Prostate gland (tissue), 2 donors: Measurements from ENCODE around the gene SNUPN. TPM values are rescaled to one million over a fixed set of nuclear protein-coding genes. Genes with fewer than 3 reads are reported as not detected.

Source experiments
- DNase-seq: peaks from one replicate; pipeline ENCODE4 v3.0.0-alpha.2; 2019; ENCODE audit warnings: low spot score
- H3K27ac ChIP-seq, 2 donors: fragments of 200-600 bp; sonication (generic); 2 replicates each; pipeline ENCODE4 v1.5.1; 2017 to 2019
- H3K27me3 ChIP-seq: fragments of 200-600 bp; sonication (generic); replicated peaks from 2 replicates; pipeline ENCODE4 v1.5.1; 2019; ENCODE audit not compliant: insufficient read depth
- H3K36me3 ChIP-seq, 2 donors: fragments of 200-600 bp; sonication (generic); 1 replicate in 1 of 2; 2 replicates in 1 of 2; pipeline versions ENCODE4 v1.5.1 to v1.8.1; 2017 to 2019
- H3K4me1 ChIP-seq: fragments of 200-600 bp; sonication (generic); replicated peaks from 2 replicates; pipeline ENCODE4 v1.5.1; 2019
- H3K4me3 ChIP-seq, 2 donors: fragments of 200-600 bp; sonication (generic); 2 replicates each; pipeline ENCODE4 v1.5.1; 2017 to 2019
- H3K9me3 ChIP-seq: fragments of 200-600 bp; sonication (generic); 2 replicates; pipeline ENCODE4 v1.5.1; 2017
- POLR2A ChIP-seq: fragments of 450-650 bp; IDR thresholded peaks from one replicate; pipeline ENCODE4 v1.6.1; 2016; ENCODE audit warnings: antibody characterized with exemption, mild to moderate bottlenecking
- POLR2AphosphoS5 ChIP-seq: sonication (generic); formaldehyde crosslinking; IDR thresholded peaks from one replicate; pipeline ENCODE4 v1.6.1; 2017; ENCODE audit warnings: antibody characterized with exemption
- WGBS: methylation state at CpG from one replicate; pipeline ENCODE4 v1.1.5; 2018; 5-methylcytosine and 5-hydroxymethylcytosine counted together
- intact Hi-C: fragments of 100-400 bp; cut with DNase I; formaldehyde crosslinking; loops from one replicate; pipeline ENCODE4 v1.14.2; 2022
- total RNA-seq, 2 donors: library from RNA; depleted of rRNA; stranded (reverse); fragments of >200 nt; gene quantifications; one replicate each; pipeline ENCODE4 v1.1.0, GENCODE V29; 2016
- TF ChIP-seq, protein P1 (sequence below), 4 experiments: fragments of 200-600 bp in 2 of 4; fragments of 450-650 bp in 2 of 4; sonication (generic) in 2 of 4; IDR thresholded peaks; 1 replicate in 3 of 4; 2 replicates in 1 of 4; pipeline ENCODE4 v1.5.1; 2016 to 2019; ENCODE audit warnings: antibody characterized with exemption in 4 of 4, mild to moderate bottlenecking in 2 of 4, moderate library complexity in 2 of 4

The SNUPN gene
- total RNA-seq, 2 donors from 2014 or later, result 17.7 to 21.6 TPM

DNA sequence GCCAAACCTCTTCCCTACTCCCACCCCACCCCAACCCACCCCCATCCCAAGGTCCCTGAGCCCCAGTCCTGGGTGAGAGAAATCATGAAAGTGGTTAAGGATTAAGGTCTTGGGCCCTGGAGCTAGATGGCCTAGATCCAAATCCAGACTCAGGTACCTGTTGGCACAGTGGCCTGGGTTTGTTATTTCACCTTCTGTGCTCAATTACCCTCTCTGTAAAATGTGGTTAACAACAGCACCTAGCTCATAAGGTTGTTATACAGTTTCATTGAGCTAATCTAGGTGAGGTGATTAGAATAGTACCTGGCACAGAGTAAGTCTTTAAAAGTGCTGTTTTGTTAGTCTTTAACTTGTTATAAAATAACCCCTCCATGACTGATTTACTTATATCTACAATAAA is 6.4 kb upstream of the SNUPN start:
- Histone ChIP-seq H3K4me1 (no peaks in the 10 kb centered on the region), H3K4me3 (no peak overlapping the region), H3K27me3 (no peaks in the 10 kb centered on the region), H3K27ac (no peak overlapping the region), H3K9me3 (no peaks in the 10 kb centered on the region), H3K36me3 (no peaks in the 10 kb centered on the region)
- TF ChIP-seq POLR2A, result no peak
- TF ChIP-seq POLR2AphosphoS5, result no peak
- TF ChIP-seq, protein P1, sequence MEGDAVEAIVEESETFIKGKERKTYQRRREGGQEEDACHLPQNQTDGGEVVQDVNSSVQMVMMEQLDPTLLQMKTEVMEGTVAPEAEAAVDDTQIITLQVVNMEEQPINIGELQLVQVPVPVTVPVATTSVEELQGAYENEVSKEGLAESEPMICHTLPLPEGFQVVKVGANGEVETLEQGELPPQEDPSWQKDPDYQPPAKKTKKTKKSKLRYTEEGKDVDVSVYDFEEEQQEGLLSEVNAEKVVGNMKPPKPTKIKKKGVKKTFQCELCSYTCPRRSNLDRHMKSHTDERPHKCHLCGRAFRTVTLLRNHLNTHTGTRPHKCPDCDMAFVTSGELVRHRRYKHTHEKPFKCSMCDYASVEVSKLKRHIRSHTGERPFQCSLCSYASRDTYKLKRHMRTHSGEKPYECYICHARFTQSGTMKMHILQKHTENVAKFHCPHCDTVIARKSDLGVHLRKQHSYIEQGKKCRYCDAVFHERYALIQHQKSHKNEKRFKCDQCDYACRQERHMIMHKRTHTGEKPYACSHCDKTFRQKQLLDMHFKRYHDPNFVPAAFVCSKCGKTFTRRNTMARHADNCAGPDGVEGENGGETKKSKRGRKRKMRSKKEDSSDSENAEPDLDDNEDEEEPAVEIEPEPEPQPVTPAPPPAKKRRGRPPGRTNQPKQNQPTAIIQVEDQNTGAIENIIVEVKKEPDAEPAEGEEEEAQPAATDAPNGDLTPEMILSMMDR (IDR thresholded peaks at IDR 0.05), result no peak
- no peak for DNase-seq
- intact Hi-C loops, result no loop called here

DNA sequence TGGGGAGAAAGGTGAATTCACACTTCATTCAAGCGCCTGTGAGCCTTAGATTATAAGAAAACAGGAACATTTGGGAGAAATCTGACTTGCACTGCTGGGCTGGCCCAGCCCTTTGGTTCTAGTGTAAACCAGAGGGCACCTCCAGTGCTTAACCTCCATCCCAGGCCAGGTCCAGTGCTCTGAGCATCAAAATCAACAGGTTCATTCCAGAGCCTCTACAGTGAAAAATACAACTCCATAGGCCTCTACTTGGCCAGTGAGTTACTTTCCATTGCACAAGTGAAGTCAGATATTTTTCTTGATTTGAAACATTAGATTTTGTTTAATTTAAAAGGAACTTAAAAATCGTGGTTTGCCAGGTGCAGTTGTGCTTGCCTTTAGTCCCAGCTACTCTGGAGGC is 3.0 kb downstream of the SNUPN start:
- Histone ChIP-seq H3K9me3 (no peaks in the 10 kb centered on the region), H3K27me3 (no peaks in the 10 kb centered on the region), H3K27ac (no peak overlapping the region), H3K4me3 (no peak overlapping the region), H3K36me3 (no peaks in the 10 kb centered on the region), H3K4me1 (peaks cover 3% of the 10 kb centered on the region)
- DNase-seq, result no peak
- intact Hi-C loops, result loop anchor here (5.0 kb wide), 1 partner anchor 90 kb away; no protein-coding TSS in a partner anchor
- WGBS, result 74% methylated on average over 2 of the region's 2 CpGs
- TF ChIP-seq POLR2AphosphoS5 (no peak), POLR2A (no peak)
- TF ChIP-seq, protein P1 (IDR thresholded peaks at IDR 0.05), result no peak

DNA sequence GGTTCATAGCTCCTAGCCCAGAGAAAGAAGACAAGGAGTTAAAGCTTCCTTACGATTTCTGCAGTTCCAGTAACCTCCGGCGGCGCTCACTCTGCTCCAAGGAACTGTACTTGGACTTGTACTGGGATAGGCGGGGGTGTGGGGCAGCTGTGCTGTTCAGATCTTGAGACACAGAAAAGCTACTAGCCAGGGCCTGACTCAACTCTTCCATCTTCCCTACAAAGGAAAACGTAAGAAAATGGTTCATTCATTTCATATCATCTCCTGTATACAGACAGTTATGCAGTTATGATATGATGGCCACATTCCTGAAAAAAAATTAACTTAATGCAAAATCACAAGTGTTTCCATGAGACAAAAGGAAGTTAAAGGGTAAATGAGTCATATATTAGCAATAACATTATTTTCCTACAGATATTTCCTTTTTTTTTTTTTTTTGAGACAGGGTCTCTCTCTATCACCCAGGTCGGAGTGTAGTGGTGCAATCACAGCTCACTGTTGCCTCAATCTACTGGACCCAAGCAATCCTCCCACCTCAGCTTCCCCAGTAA is 4.6 kb downstream of the SNUPN start:
- intact Hi-C loops, result loop anchor here (5.0 kb wide), 1 partner anchor 89 kb away; no protein-coding TSS in a partner anchor
- WGBS, result 57% methylated on average over 7 of the region's 7 CpGs

DNA sequence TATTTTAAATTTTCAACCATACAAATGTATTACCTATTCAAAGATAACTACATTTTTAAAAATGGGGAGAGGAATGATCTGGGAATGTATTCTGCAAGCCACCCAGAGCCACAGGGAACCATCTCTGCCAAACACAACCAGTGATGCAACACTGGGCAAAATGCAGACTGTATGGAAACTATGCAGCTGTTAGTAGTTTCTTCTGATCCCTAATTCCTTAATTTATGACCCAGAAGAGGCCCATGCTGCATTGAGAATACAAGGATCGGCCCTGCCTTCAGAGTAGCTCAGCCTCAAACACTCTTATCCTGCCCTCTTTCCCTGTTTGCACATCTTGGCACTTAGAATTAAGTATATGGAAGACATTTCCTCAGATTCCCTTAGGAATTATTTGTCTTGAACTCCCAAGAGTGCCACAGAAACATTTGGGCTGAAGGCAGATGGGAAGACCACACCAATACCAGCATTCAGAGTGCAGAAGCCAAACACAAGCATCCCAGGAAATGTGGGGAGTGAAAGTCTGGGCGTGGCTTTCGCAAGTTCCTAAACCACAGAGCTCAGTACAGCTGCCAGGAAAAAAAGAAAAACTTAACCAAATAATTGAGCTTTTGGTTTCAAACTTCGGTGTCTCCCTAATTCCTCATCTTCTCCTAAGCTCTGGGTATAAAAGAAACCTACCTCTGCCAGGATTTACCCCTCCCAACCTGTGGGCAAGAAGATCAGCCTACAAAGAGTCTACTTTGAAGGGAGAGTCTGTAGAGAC is 5.3 kb downstream of the SNUPN start:
- Histone ChIP-seq H3K36me3 (peaks cover 0 to 5% of the 10 kb centered on the region in 2 donors), H3K27ac (peak overlapping the region; percentile 23 to 66), H3K9me3 (no peaks in the 10 kb centered on the region), H3K4me1 (no peaks in the 10 kb centered on the region), H3K27me3 (no peaks in the 10 kb centered on the region), H3K4me3 (no peak overlapping the region)
- TF ChIP-seq, protein P1 (IDR thresholded peaks at IDR 0.05), result no peak
- TF ChIP-seq POLR2AphosphoS5 (no peak), POLR2A (no peak)
- intact Hi-C loops, result loop anchor here (5.0 kb wide), 1 partner anchor 88 kb away; no protein-coding TSS in a partner anchor
- DNase-seq, result no peak
- WGBS, result 63% methylated on average over 4 of the region's 4 CpGs

More for the DNA sequence above, 4.6 kb downstream of the SNUPN start:
- Histone ChIP-seq H3K27me3 (no peaks in the 10 kb centered on the region), H3K27ac (peak overlapping the region; percentile 23 to 66), H3K9me3 (no peaks in the 10 kb centered on the region), H3K36me3 (peaks cover 0 to 5% of the 10 kb centered on the region in 2 donors), H3K4me3 (no peak overlapping the region), H3K4me1 (no peaks in the 10 kb centered on the region)
- TF ChIP-seq, protein P1 (IDR thresholded peaks at IDR 0.05), result peak in 1 of 4 experiments; percentile 24
- TF ChIP-seq POLR2AphosphoS5 (peak; percentile 30), POLR2A (no peak)
- DNase-seq, result peak; percentile 31
